Measurements from ENCODE around the gene TSPAN12.

GRCh38 chr7:120864141-120864900, 6.4 kb upstream of the TSPAN12 start:
- TF ChIP-seq CTCF (IDR thresholded peaks at IDR 0.05), result no peak
- TF ChIP-seq POLR2A (IDR thresholded peaks at IDR 0.05), result no peak
